NT2/D1 (cell line): Measurements from ENCODE around the gene C9orf50.

ENCODE experiments used
- DNase-seq: peaks from one replicate; pipeline ENCODE4 v3.0.0-alpha.2; 2011; ENCODE audit warnings: low read depth, low spot score
- H3K27me3 ChIP-seq: 2 replicates; pipeline ENCODE4 v1.6.0; 2011; ENCODE audit warnings: mild to moderate bottlenecking; ENCODE audit not compliant: insufficient read length, insufficient read depth
- H3K36me3 ChIP-seq: 2 replicates; pipeline ENCODE4 v1.6.1; 2011; ENCODE audit warnings: mild to moderate bottlenecking, low read length, mixed read lengths; ENCODE audit not compliant: insufficient read depth, insufficient read length
- H3K4me1 ChIP-seq: 2 replicates; pipeline ENCODE4 v1.5.1; 2011; ENCODE audit not compliant: insufficient read depth, insufficient read length
- H3K4me3 ChIP-seq: 2 replicates; pipeline ENCODE4 v1.5.1; 2011; ENCODE audit warnings: low read depth; ENCODE audit not compliant: insufficient read length
- H3K9ac ChIP-seq: 2 replicates; pipeline ENCODE4 v1.6.0; 2011; ENCODE audit warnings: low read depth; ENCODE audit not compliant: insufficient read length
- H3K9me3 ChIP-seq: 2 replicates; pipeline ENCODE4 v1.5.1; 2011; ENCODE audit warnings: mild to moderate bottlenecking, low read length; ENCODE audit not compliant: insufficient read depth
- SUZ12 ChIP-seq: IDR thresholded peaks from 2 replicates; pipeline ENCODE4 v1.6.1; 2011; ENCODE audit not compliant: insufficient read length, insufficient read depth; ENCODE audit errors: extremely low read depth
- YY1 ChIP-seq: IDR thresholded peaks from 2 replicates; pipeline ENCODE4 v1.6.1; 2011; ENCODE audit not compliant: insufficient read length, insufficient read depth
- ZNF274 ChIP-seq: IDR thresholded peaks from 2 replicates; pipeline ENCODE4 v1.6.1; 2011; ENCODE audit warnings: mild to moderate bottlenecking, low read depth, low read length

The C9orf50 gene

DNA sequence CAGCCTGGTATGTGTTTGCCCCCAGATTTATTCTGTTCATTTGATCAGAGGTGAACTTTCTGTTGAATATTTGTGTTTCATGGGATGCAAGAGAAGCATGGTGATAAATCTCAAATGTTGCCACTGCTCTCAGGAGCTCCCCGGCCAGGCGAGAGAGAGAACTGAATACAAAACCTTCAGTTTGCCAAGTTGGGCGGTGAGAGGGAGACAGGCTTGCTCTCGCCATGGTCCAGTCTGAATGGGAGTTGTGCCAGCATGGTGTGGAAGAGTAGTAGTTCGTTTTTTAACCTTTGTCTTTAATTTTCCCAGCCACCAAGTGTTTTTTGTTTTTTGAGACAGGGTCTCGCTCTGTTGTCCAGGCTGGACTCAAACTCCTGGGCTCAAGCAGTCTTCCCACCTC lies 7.8 kb upstream of the C9orf50 start:
- Histone ChIP-seq H3K27me3 (no peaks in the 10 kb centered on the region), H3K4me1 (peaks cover 20% of the 10 kb centered on the region), H3K4me3 (no peak overlapping the region), H3K36me3 (peaks cover 61% of the 10 kb centered on the region), H3K9ac (no peak overlapping the region), H3K9me3 (no peaks in the 10 kb centered on the region)
- no peak for DNase-seq
- no peak for TF ChIP-seq YY1
- TF ChIP-seq ZNF274, result no peak
- TF ChIP-seq SUZ12, result no peak

DNA sequence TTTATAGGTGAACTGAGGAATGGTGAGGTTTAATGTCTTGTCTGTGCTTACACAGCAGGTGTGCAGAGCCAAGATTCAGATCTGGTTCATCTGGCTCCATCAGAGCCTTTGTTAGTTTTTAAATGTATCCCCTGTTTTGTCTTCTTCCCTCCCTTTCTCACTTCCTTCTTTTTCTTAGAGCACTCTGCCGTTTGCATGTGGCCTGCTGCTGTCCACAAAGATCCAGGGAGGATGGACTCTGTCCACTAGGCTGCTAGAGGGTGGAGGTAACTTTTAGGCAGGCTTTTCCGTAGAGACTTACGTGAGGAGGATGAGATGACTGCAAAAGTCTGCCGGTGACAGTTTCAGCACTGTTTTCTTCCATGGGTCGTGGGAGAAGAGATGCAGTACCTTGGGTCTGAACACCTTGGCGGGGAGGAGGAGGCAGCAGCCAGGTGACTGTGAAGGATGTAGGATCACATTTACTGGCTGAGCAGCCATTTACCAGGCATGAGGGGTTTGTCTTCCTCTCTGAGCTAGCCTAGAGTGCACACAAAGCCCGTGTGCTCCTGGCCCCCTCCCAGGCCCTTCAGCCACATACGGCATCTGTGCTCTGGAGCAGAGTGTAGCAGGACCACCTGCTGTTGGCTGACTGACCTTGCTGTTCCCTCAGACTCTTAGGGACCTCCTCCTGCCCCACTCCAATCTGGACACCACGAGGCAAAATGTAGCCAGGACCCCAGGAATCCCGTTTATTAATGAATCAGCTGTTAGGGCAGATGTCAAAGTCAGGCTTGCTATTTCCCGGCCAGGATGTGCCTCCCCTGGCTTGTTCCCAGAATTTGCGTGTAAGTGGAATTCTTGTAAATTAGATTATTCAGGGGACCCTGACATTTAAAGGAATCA lies 6.9 kb upstream of the C9orf50 start:
- no peak for DNase-seq
- Histone ChIP-seq H3K4me1 (peaks cover 20% of the 10 kb centered on the region), H3K9me3 (no peaks in the 10 kb centered on the region), H3K4me3 (peak overlapping the region; percentile 89), H3K9ac (peak overlapping the region; percentile 47), H3K27me3 (no peaks in the 10 kb centered on the region), H3K36me3 (peaks cover 52% of the 10 kb centered on the region)
- no peak for TF ChIP-seq YY1

DNA sequence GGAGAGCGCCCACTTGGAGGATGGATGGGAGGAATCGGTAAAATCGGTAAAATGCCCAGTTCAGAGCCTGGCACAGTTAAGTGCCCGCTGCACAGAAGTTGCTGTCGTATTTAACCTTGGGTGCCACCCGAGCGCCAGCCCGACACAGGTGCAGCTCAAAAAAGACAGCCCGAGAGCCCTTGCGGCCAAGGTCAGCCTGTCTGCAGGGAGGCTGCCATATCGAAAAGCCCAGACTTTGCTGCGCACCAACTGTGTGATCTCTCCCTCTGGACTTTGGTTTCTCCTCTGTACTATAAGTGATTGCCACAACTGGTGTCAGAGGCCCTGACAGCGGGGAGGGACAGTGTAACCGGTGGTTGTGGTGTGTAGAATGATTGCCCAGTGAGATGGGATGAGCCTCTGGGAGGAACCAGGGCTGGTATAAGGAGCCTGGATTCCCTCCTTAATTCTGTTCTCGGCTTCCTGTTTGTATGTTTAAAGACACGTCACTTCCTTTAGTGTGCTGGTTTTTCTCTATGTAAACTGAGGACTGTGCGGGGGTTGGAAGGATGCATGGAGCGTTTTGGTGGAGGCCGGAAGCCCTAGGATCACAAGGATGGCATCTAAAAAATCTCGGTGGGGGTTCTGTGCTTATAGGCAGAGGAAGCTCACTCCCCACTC lies 5.9 kb upstream of the C9orf50 start:
- Histone ChIP-seq H3K4me3 (peak overlapping the region; percentile 89), H3K9ac (peak overlapping the region; percentile 98), H3K36me3 (peaks cover 41% of the 10 kb centered on the region), H3K4me1 (peaks cover 20% of the 10 kb centered on the region), H3K27me3 (peaks cover 3% of the 10 kb centered on the region), H3K9me3 (no peaks in the 10 kb centered on the region)
- no peak for DNase-seq
- TF ChIP-seq SUZ12 (no peak), YY1 (no peak), ZNF274 (no peak)

DNA sequence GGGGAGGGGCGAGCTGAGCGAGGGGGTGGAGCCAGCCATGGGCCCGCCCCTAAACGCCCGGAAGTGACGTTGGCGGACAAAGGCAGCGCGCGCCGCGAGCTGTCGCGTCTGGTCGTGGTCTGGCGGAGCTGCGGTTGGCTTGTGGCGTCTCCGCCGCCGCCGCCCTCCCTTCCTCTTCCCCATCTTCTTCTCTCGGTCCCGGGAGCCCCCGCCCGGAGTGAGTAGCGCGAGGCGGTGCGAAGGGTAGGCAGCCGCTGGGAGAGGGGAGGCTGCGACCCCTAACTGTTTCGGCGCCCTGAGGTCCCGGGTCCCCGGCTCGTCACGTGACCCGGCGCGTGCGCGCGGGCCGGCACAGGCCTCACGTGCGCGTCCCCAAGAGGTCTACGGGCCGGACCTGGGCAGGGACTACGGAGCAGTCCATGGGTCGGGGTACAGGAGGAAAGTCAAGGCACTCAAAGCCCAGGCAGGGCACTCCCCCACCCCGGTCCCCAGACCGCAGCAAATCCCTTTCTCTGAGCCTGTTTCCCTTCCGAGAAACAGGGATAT lies 5.3 kb upstream of the C9orf50 start, which contains the start of gene NTMT1:
Gene NTMT1 (plus strand): TSS at position 85 of the 546 bp plus-strand sequence. CDS start 6,541 bp downstream, outside the sequence.
- Histone ChIP-seq H3K36me3 (peaks cover 35% of the 10 kb centered on the region), H3K4me3 (peak within 1 kb of the TSS; percentile 89), H3K9me3 (no peaks in the 10 kb centered on the region), H3K9ac (peak within 1 kb of the TSS; percentile 98), H3K27me3 (peaks cover 9% of the 10 kb centered on the region), H3K4me1 (peaks cover 17% of the 10 kb centered on the region)
- TF ChIP-seq ZNF274 (no peak), SUZ12 (no peak), YY1 (no peak)
- no peak for DNase-seq

DNA sequence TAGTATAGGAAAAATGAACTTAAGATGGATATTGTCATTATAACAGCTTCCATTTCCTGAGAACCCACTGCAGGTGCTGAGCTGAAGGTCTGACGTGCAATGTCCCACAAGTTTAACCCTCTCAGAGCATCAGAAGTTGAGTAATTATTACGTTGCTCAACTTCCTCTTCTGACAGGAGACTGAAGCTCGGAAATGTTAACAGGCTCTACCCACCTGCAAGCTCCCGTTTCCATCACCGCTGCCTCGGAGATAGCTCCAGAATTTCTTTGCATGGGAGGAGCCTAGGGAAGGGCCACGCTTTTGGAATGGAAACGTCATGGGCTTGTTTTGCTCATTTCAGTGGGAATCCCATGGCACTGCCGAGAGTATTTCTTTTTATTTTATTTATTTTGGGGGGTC lies 4.0 kb upstream of the C9orf50 start:
- no peak overlapping the region for H3K4me3 ChIP-seq
- TF ChIP-seq YY1, result no peak
- no peak for TF ChIP-seq SUZ12
- no peak for TF ChIP-seq ZNF274
- peaks cover 24% of the 10 kb centered on the region for H3K36me3 ChIP-seq
- H3K9me3 ChIP-seq, result no peaks in the 10 kb centered on the region
- no peak for DNase-seq
- peaks cover 21% of the 10 kb centered on the region for H3K27me3 ChIP-seq
- H3K9ac ChIP-seq, result no peak overlapping the region
- peaks cover 14% of the 10 kb centered on the region for H3K4me1 ChIP-seq

DNA sequence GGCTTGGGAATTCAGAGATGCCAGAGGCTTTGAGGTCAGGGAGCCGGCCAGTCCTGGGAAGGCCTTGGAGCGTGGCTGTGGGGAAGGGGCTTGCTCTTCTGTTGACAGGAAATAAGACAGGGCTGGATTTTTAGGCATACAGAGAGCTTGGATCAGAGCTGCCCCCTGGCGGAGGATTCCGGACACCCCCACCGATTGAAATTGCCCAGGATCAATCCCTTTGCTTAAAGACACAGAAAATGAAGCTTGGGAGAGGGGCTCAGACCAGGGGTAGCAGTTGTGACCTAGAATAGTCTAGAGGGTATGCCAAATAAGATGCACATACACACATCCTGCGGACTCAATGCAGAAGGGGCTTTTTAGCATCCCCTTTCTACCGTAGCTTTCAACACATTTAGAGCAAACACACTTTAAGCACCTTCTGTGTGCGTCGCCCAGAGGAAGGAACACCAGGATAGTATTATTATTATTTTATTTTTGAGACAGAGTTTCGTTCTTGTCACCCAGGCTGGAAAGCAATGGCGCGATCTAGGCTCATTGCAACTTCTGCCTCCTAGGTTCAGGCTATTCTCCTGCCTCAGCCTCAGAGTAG lies 3.4 kb upstream of the C9orf50 start:
- H3K9ac ChIP-seq, result no peak overlapping the region
- no peaks in the 10 kb centered on the region for H3K9me3 ChIP-seq
- DNase-seq, result no peak
- H3K4me3 ChIP-seq, result no peak overlapping the region
- H3K36me3 ChIP-seq, result peaks cover 18% of the 10 kb centered on the region
- TF ChIP-seq ZNF274, result no peak
- TF ChIP-seq SUZ12, result no peak
- peaks cover 27% of the 10 kb centered on the region for H3K27me3 ChIP-seq
- H3K4me1 ChIP-seq, result peaks cover 16% of the 10 kb centered on the region

DNA sequence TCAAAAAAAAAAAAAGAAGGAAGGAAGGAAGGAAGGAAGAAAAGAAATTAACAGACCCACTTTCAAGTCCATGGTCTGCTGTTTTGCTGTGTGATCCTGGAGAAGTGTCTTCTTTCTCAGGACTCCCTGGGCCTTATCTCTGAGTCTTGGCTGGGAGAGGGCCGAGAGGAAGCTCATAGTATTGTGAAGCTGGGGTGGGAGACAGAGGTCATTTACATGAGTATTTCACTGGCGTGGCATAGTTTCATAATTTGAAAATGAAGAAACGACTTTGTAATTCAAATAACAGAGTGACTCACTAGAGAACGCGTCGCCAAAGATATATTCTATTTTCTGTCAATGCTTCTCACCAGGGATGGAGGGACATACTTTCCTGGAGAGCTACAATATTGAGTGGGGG lies 2.4 kb upstream of the C9orf50 start:
- TF ChIP-seq ZNF274 (no peak), SUZ12 (no peak), YY1 (no peak)
- H3K4me3 ChIP-seq, result no peak overlapping the region
- peaks cover 13% of the 10 kb centered on the region for H3K4me1 ChIP-seq
- H3K9me3 ChIP-seq, result no peaks in the 10 kb centered on the region
- no peak overlapping the region for H3K9ac ChIP-seq
- peaks cover 10% of the 10 kb centered on the region for H3K36me3 ChIP-seq
- peaks cover 32% of the 10 kb centered on the region for H3K27me3 ChIP-seq
- no peak for DNase-seq
